HepG2 (cell line): Measurements from ENCODE around the gene SCMH1. TPM values are rescaled to one million over a fixed set of nuclear protein-coding genes. Genes with fewer than 3 reads are reported as not detected.

Source experiments
- EP300 ChIP-seq, 3 experiments: sonication (generic) in 1 of 3; formaldehyde crosslinking in 1 of 3; IDR thresholded peaks; 2 replicates each; pipeline versions ENCODE4 v1.5.1 to v1.6.1; 2011 to 2020; ENCODE audit warnings: low read depth in 2 of 3, low read length in 2 of 3, borderline replicate concordance in 1 of 3, improper control_type of control experiment in 1 of 3, mild to moderate bottlenecking in 1 of 3, missing genetic modification reagents in 1 of 3, moderate library complexity in 1 of 3
- GABPB1 ChIP-seq: IDR thresholded peaks from 2 replicates; pipeline ENCODE4 v1.6.1; 2016; ENCODE audit warnings: mild to moderate bottlenecking, missing genetic modification reagents, moderate library complexity, missing compliant biosample characterization
- GFI1 ChIP-seq: sonication (generic); formaldehyde crosslinking; IDR thresholded peaks from 2 replicates; pipeline ENCODE4 v1.5.0; 2020; ENCODE audit warnings: missing genetic modification reagents, mild to moderate bottlenecking, borderline replicate concordance
- HMGXB3 ChIP-seq: sonication (generic); formaldehyde crosslinking; IDR thresholded peaks from 2 replicates; pipeline ENCODE4 v1.4.0; 2020; ENCODE audit warnings: missing genetic modification reagents, borderline replicate concordance
- HNF4A ChIP-seq: sonication (generic); formaldehyde crosslinking; IDR thresholded peaks from 2 replicates; pipeline ENCODE4 v1.4.0; 2020; ENCODE audit warnings: missing genetic modification reagents
- HNF4G ChIP-seq, 2 experiments: sonication (generic) in 1 of 2; formaldehyde crosslinking in 1 of 2; IDR thresholded peaks; 2 replicates each; pipeline versions ENCODE4 v1.4.0 to v1.6.1; 2011 to 2020; ENCODE audit warnings: borderline replicate concordance in 2 of 2, low read depth in 2 of 2, mild to moderate bottlenecking in 2 of 2, low read length in 1 of 2, missing genetic modification reagents in 1 of 2, moderate library complexity in 1 of 2
- KDM3A ChIP-seq: IDR thresholded peaks from 2 replicates; pipeline ENCODE4 v1.6.1; 2018; ENCODE audit warnings: low read depth, missing compliant biosample characterization
- SOX13 ChIP-seq, 3 experiments: fragments of 450-650 bp in 1 of 3; sonication (generic) in 1 of 3; formaldehyde crosslinking in 1 of 3; IDR thresholded peaks in 2 of 3; conservative IDR thresholded peaks in 1 of 3; 2 replicates each; pipeline versions ENCODE4 v1.5.0 to v1.6.1; 2016 to 2020; ENCODE audit warnings: antibody characterized with exemption in 1 of 3, mild to moderate bottlenecking in 1 of 3, missing compliant biosample characterization in 1 of 3, missing genetic modification reagents in 1 of 3, moderate library complexity in 1 of 3
- SOX6 ChIP-seq, 2 experiments: fragments of 450-650 bp in 1 of 2; sonication (generic) in 1 of 2; formaldehyde crosslinking in 1 of 2; IDR thresholded peaks; 2 replicates each; pipeline versions ENCODE4 v1.4.0 to v1.6.1; 2017 to 2020; ENCODE audit warnings: antibody characterized with exemption in 1 of 2, mild to moderate bottlenecking in 1 of 2, missing genetic modification reagents in 1 of 2
- TBX2 ChIP-seq: sonication (generic); formaldehyde crosslinking; IDR thresholded peaks from 2 replicates; pipeline ENCODE4 v1.5.0; 2020; ENCODE audit warnings: missing genetic modification reagents, mild to moderate bottlenecking, borderline replicate concordance
- TRAFD1 ChIP-seq: sonication (generic); formaldehyde crosslinking; IDR thresholded peaks from 2 replicates; pipeline ENCODE4 v1.5.1; 2020; ENCODE audit warnings: missing genetic modification reagents, mild to moderate bottlenecking, borderline replicate concordance
- ZNF138 ChIP-seq: sonication (generic); formaldehyde crosslinking; IDR thresholded peaks from 2 replicates; pipeline ENCODE4 v1.5.0; 2020; ENCODE audit warnings: mild to moderate bottlenecking, low read depth, missing genetic modification reagents
- ZNF160 ChIP-seq: sonication (generic); formaldehyde crosslinking; IDR thresholded peaks from 2 replicates; pipeline ENCODE4 v1.8.0; 2022; ENCODE audit warnings: mild to moderate bottlenecking, inconsistent platforms, missing genetic modification reagents
- ZNF317 ChIP-seq: sonication (generic); formaldehyde crosslinking; IDR thresholded peaks from 2 replicates; pipeline ENCODE4 v1.5.0; 2020; ENCODE audit warnings: mild to moderate bottlenecking, missing genetic modification reagents
- ZNF329 ChIP-seq: sonication (generic); formaldehyde crosslinking; IDR thresholded peaks from 2 replicates; pipeline ENCODE4 v1.9.0; 2021; ENCODE audit warnings: low read depth, mild to moderate bottlenecking, missing genetic modification reagents
- ZNF564 ChIP-seq: sonication (generic); formaldehyde crosslinking; IDR thresholded peaks from 2 replicates; pipeline ENCODE4 v1.8.1; 2023; ENCODE audit warnings: mild to moderate bottlenecking, missing genetic modification reagents
- ZNF572 ChIP-seq: sonication (generic); formaldehyde crosslinking; IDR thresholded peaks from 2 replicates; pipeline ENCODE4 v1.5.1; 2020; ENCODE audit warnings: mild to moderate bottlenecking, missing genetic modification reagents
- ZNF709 ChIP-seq: sonication (generic); formaldehyde crosslinking; IDR thresholded peaks from 2 replicates; pipeline ENCODE4 v1.5.0; 2020; ENCODE audit warnings: mild to moderate bottlenecking, missing genetic modification reagents
- polyA plus RNA-seq, 8 experiments: library from polyadenylated mRNA; depleted of rRNA in 3 of 8; stranded (reverse) in 7 of 8; unstranded in 1 of 8; fragments of >200 nt; fragmentation: Illumina TruSeq in 4 of 8; extraction: Trizol in 4 of 8; gene quantifications; 2 replicates each; pipeline versions ENCODE4 v1.2.1 to v1.2.3, GENCODE V29; 2011 to 2016; ENCODE audit warnings: low read depth in 4 of 8, missing spikeins in 1 of 8, mixed read lengths in 1 of 8; ENCODE audit not compliant: insufficient read depth in 1 of 8
- total RNA-seq, 5 experiments: library from RNA; depleted of rRNA; stranded (reverse); fragments of >200 nt; fragmentation: Illumina TruSeq; extraction: Trizol; gene quantifications; 2 replicates each; pipeline ENCODE4 v1.2.3, GENCODE V29; 2016; ENCODE audit warnings: low read depth in 1 of 5
- TF ChIP-seq, protein P1 (sequence below): sonication (generic); formaldehyde crosslinking; IDR thresholded peaks from 2 replicates; pipeline ENCODE4 v1.5.0; 2020; ENCODE audit warnings: missing genetic modification reagents

Gene SCMH1
- total and polyA plus RNA-seq, 2 of the 13 experiments (the other 11 are each of a cell fraction or from before 2014, with no cell fraction given): 41.8 to 52.6 TPM

- TF ChIP-seq HMGXB3 (no peak), ZNF572 (no peak), ZNF160 (CRISPR knock-in tag) (no peak), TRAFD1 (CRISPR knock-in tag) (no peak), TBX2 (CRISPR knock-in tag) (no peak), GFI1 (peak; percentile 51; the same call in 1 of the 2 replicates), ZNF317 (CRISPR knock-in tag) (no peak), EP300 (IDR thresholded peaks at IDR 0.05; ENCODE audit: low read depth in 2 of 2, low read length in 2 of 2) (peak in 1 of 2 experiments; percentile 51; a peak in 1 of 4 replicates), EP300 (CRISPR knock-in tag; IDR thresholded peaks at IDR 0.05; ENCODE audit: borderline replicate concordance) (no peak), SOX6 (IDR thresholded peaks at IDR 0.05) (no peak), SOX6 (CRISPR knock-in tag; IDR thresholded peaks at IDR 0.05) (peak; percentile 40; the same call in 1 of the 2 replicates), ZNF709 (CRISPR knock-in tag) (no peak), GABPB1 (no peak), ZNF564 (CRISPR knock-in tag) (no peak), HNF4G (IDR thresholded peaks at IDR 0.05; ENCODE audit: borderline replicate concordance, low read depth, low read length) (0 out of 2 replicates have a peak, but pooled peaks have one; percentile 16), HNF4G (CRISPR knock-in tag; IDR thresholded peaks at IDR 0.05; ENCODE audit: borderline replicate concordance, low read depth) (no peak), HNF4A (CRISPR knock-in tag) (peak; percentile 68), KDM3A (CRISPR knock-in tag) (no peak), ZNF138 (CRISPR knock-in tag) (no peak), ZNF329 (no peak), SOX13 (IDR thresholded peaks at IDR 0.05) (no peak), SOX13 (CRISPR knock-in tag; conservative IDR thresholded peaks at IDR 0.05 in 1 of 2, IDR thresholded peaks at IDR 0.05 in 1 of 2) (peak in 1 of 2 experiments; percentile 68; a peak in 2 of 4 replicates)
- TF ChIP-seq, protein P1, sequence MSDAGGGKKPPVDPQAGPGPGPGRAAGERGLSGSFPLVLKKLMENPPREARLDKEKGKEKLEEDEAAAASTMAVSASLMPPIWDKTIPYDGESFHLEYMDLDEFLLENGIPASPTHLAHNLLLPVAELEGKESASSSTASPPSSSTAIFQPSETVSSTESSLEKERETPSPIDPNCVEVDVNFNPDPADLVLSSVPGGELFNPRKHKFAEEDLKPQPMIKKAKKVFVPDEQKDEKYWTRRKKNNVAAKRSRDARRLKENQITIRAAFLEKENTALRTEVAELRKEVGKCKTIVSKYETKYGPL (CRISPR knock-in tag): 0 out of 2 replicates have a peak, but pooled peaks have one; percentile 48
These were observed 9.8 kb downstream of the SCMH1 start (continued) for GRCh38 chr1:41232305-41232704.
